CD4-positive, alpha-beta memory T cell (primary cell): ENCODE results near the gene CDH13. TPM values are rescaled to one million over a fixed set of nuclear protein-coding genes. Genes with fewer than 3 reads are reported as not detected.

Experiments
- CTCF ChIA-PET: fragments of 350-600 bp; sonication (Branson Sonifier 250); formaldehyde crosslinking; loops from one replicate; lab custom pipeline; 2021; ENCODE audit warnings: inconsistent platforms; ENCODE audit not compliant: partially characterized antibody; lab: Charles Lee
- POLR2A ChIA-PET: fragments of 350-600 bp; sonication (Branson Sonifier 250); formaldehyde crosslinking; loops from one replicate; lab custom pipeline; 2021; ENCODE audit not compliant: partially characterized antibody; lab: Charles Lee
- DNase-seq, 5 donors: peaks; one replicate each; pipeline versions ENCODE4 v3.0.0 to v3.0.0-alpha.2; 2020 to 2022; ENCODE audit warnings: mixed read lengths in 1 of 5
- H3K27ac ChIP-seq: one replicate; pipeline ENCODE4 v1.7.0; 2013; ENCODE audit warnings: low read depth, low read length
- H3K27me3 ChIP-seq: 2 replicates; pipeline ENCODE4 v1.7.0; 2013; ENCODE audit warnings: mild to moderate bottlenecking, low read length, moderate library complexity; ENCODE audit not compliant: insufficient read depth
- H3K36me3 ChIP-seq: 2 replicates; pipeline ENCODE4 v1.7.0; 2013; ENCODE audit warnings: mild to moderate bottlenecking, low read length, moderate library complexity; ENCODE audit not compliant: insufficient read depth
- H3K4me1 ChIP-seq: 2 replicates; pipeline ENCODE4 v1.7.0; 2013; ENCODE audit warnings: mild to moderate bottlenecking, low read length, moderate library complexity; ENCODE audit not compliant: insufficient read depth
- H3K4me3 ChIP-seq, 2 donors: one replicate each; pipeline ENCODE4 v1.7.0; 2013; ENCODE audit warnings: low read length in 2 of 2, mild to moderate bottlenecking in 1 of 2
- H3K9me3 ChIP-seq, 2 donors: one replicate each; pipeline ENCODE4 v1.7.0; 2013; ENCODE audit warnings: low read length in 2 of 2, control low read depth in 1 of 2; ENCODE audit not compliant: control insufficient read depth in 1 of 2
- H3K27ac Mint-ChIP-seq, 7 donors: one replicate each; pipeline ENCODE4 v1.8.0; 2020 to 2021; ENCODE audit warnings: mixed read lengths in 7 of 7, mild to moderate bottlenecking in 6 of 7, inconsistent platforms in 3 of 7, moderate library complexity in 3 of 7
- H3K27me3 Mint-ChIP-seq, 2 donors: one replicate each; pipeline ENCODE4 v1.8.0; 2020 to 2021; ENCODE audit warnings: mixed read lengths in 2 of 2
- H3K36me3 Mint-ChIP-seq, 2 donors: one replicate each; pipeline ENCODE4 v1.8.0; 2020 to 2021; ENCODE audit warnings: mixed read lengths in 2 of 2, inconsistent platforms in 1 of 2, mild to moderate bottlenecking in 1 of 2
- H3K4me1 Mint-ChIP-seq, 4 donors: one replicate each; pipeline ENCODE4 v1.8.0; 2020 to 2021; ENCODE audit warnings: mixed read lengths in 4 of 4, mild to moderate bottlenecking in 1 of 4
- H3K4me3 Mint-ChIP-seq, 8 donors: one replicate each; pipeline ENCODE4 v1.8.0; 2020 to 2021; ENCODE audit warnings: mixed read lengths in 8 of 8, mild to moderate bottlenecking in 7 of 8, moderate library complexity in 6 of 8, inconsistent platforms in 3 of 8
- H3K9me3 Mint-ChIP-seq, 8 donors: one replicate each; pipeline ENCODE4 v1.8.0; 2020 to 2021; ENCODE audit warnings: mixed read lengths in 8 of 8, mild to moderate bottlenecking in 5 of 8, inconsistent platforms in 3 of 8, moderate library complexity in 1 of 8
- intact Hi-C: fragments of 100-400 bp; cut with micrococcal nuclease; formaldehyde crosslinking; loops from one replicate; pipeline ENCODE4 v1.15.1; 2023
- polyA plus RNA-seq, 2 donors: library from polyadenylated mRNA; unstranded; fragments of 300-500 nt; fragmentation: Illumina TruSeq; gene quantifications; one replicate each; pipeline ENCODE4 v1.2.3, GENCODE V29; 2021
- total RNA-seq, 2 experiments: library from RNA; stranded (reverse); gene quantifications; one replicate each; pipeline ENCODE4 v1.2.3, GENCODE V29; 2021

The CDH13 gene
- total and polyA plus RNA-seq, 4 experiments from 2014 or later: not detected

GRCh38 chr16:83085660-83086059, 458.9 kb downstream of the CDH13 start:
- Mint-ChIP-seq H3K4me3 (no peak overlapping the region), H3K36me3 (no peaks in the 10 kb centered on the region)
- POLR2A ChIA-PET: no interaction called here

GRCh38 chr16:83095941-83096692, 469.3 kb downstream of the CDH13 start:
- no peak for DNase-seq
- Histone ChIP-seq H3K27me3 (no peaks in the 10 kb centered on the region), H3K36me3 (no peaks in the 10 kb centered on the region), H3K9me3 (no peaks in the 10 kb centered on the region), H3K4me3 (no peak overlapping the region), H3K4me1 (no peaks in the 10 kb centered on the region), H3K27ac (no peak overlapping the region)
- Mint-ChIP-seq H3K27ac (no peak overlapping the region), H3K27me3 (no peaks in the 10 kb centered on the region), H3K9me3 (peaks cover 0 to 18% (median 7%) of the 10 kb centered on the region in 8 donors), H3K36me3 (no peaks in the 10 kb centered on the region), H3K4me3 (no peak overlapping the region), H3K4me1 (no peaks in the 10 kb centered on the region)
- CTCF ChIA-PET: no interaction called here
- intact Hi-C loops: no loop called here
- POLR2A ChIA-PET: no interaction called here

More at GRCh38 chr16:83085660-83086059, 458.9 kb downstream of the CDH13 start:
- Histone ChIP-seq H3K27me3 (no peaks in the 10 kb centered on the region), H3K4me1 (no peaks in the 10 kb centered on the region), H3K27ac (no peak overlapping the region), H3K4me3 (no peak overlapping the region), H3K36me3 (no peaks in the 10 kb centered on the region), H3K9me3 (no peaks in the 10 kb centered on the region)
- CTCF ChIA-PET: no interaction called here
- Mint-ChIP-seq H3K27me3 (peaks cover 0 to 3% of the 10 kb centered on the region in 2 donors), H3K9me3 (peaks cover 0 to 8% (median 1%) of the 10 kb centered on the region in 8 donors), H3K27ac (no peak overlapping the region), H3K4me1 (no peaks in the 10 kb centered on the region)
- intact Hi-C loops: no loop called here
- no peak for DNase-seq

- Mint-ChIP-seq H3K4me3 (no peak overlapping the region), H3K36me3 (no peaks in the 10 kb centered on the region), H3K9me3 (peaks cover 3 to 25% (median 12%) of the 10 kb centered on the region in 8 donors), H3K27me3 (peaks cover 1 to 3% of the 10 kb centered on the region in 2 donors), H3K4me1 (no peaks in the 10 kb centered on the region), H3K27ac (no peak overlapping the region)
- no peaks in the 10 kb centered on the region for H3K4me1 ChIP-seq
- H3K36me3 ChIP-seq: no peaks in the 10 kb centered on the region
- no peak overlapping the region for H3K4me3 ChIP-seq
- DNase-seq: no peak
- no peaks in the 10 kb centered on the region for H3K9me3 ChIP-seq
- intact Hi-C loops: no loop called here
- ChIA-PET CTCF (no interaction called here), POLR2A (no interaction called here)
- no peaks in the 10 kb centered on the region for H3K27me3 ChIP-seq
- H3K27ac ChIP-seq: no peak overlapping the region
These were observed 471.8 kb downstream of the CDH13 start for GRCh38 chr16:83098536-83098935.

GRCh38 chr16:83100679-83101078, 473.9 kb downstream of the CDH13 start:
- Histone ChIP-seq H3K4me1 (no peaks in the 10 kb centered on the region), H3K27me3 (no peaks in the 10 kb centered on the region), H3K9me3 (no peaks in the 10 kb centered on the region), H3K4me3 (no peak overlapping the region), H3K27ac (no peak overlapping the region), H3K36me3 (no peaks in the 10 kb centered on the region)
- CTCF ChIA-PET: no interaction called here
- no peak overlapping the region for H3K4me3 Mint-ChIP-seq
- DNase-seq: no peak
- H3K27me3 Mint-ChIP-seq: peaks cover 1 to 6% of the 10 kb centered on the region in 2 donors
- peaks cover 6 to 25% (median 13%) of the 10 kb centered on the region in 8 donors for H3K9me3 Mint-ChIP-seq
- POLR2A ChIA-PET: no interaction called here
- H3K4me1 Mint-ChIP-seq: no peaks in the 10 kb centered on the region
- intact Hi-C loops: no loop called here
- H3K27ac Mint-ChIP-seq: no peak overlapping the region
- no peaks in the 10 kb centered on the region for H3K36me3 Mint-ChIP-seq

- Histone ChIP-seq H3K27ac (no peak overlapping the region), H3K4me1 (no peaks in the 10 kb centered on the region), H3K9me3 (no peaks in the 10 kb centered on the region), H3K4me3 (no peak overlapping the region), H3K36me3 (no peaks in the 10 kb centered on the region), H3K27me3 (no peaks in the 10 kb centered on the region)
- Mint-ChIP-seq H3K27ac (no peak overlapping the region), H3K36me3 (no peaks in the 10 kb centered on the region), H3K9me3 (peaks cover 6 to 25% (median 13%) of the 10 kb centered on the region in 8 donors), H3K27me3 (peaks cover 1 to 6% of the 10 kb centered on the region in 2 donors), H3K4me1 (no peaks in the 10 kb centered on the region), H3K4me3 (no peak overlapping the region)
- ChIA-PET POLR2A (no interaction called here), CTCF (no interaction called here)
- DNase-seq: no peak
- intact Hi-C loops: no loop called here
These were observed 475.6 kb downstream of the CDH13 start for GRCh38 chr16:83102336-83102735.

- Histone ChIP-seq H3K4me1 (no peaks in the 10 kb centered on the region), H3K27ac (no peak overlapping the region), H3K9me3 (no peaks in the 10 kb centered on the region), H3K27me3 (no peaks in the 10 kb centered on the region), H3K36me3 (no peaks in the 10 kb centered on the region), H3K4me3 (no peak overlapping the region)
- Mint-ChIP-seq H3K4me1 (no peaks in the 10 kb centered on the region), H3K4me3 (no peak overlapping the region), H3K36me3 (no peaks in the 10 kb centered on the region), H3K27me3 (peaks cover 1 to 6% of the 10 kb centered on the region in 2 donors), H3K27ac (no peak overlapping the region), H3K9me3 (peaks cover 2 to 16% (median 6%) of the 10 kb centered on the region in 8 donors)
- DNase-seq: no peak
- POLR2A ChIA-PET: no interaction called here
- intact Hi-C loops: no loop called here
- CTCF ChIA-PET: no interaction called here
These were observed 478.7 kb downstream of the CDH13 start for GRCh38 chr16:83105279-83106077.

- peaks cover 0 to 1% (median 0%) of the 10 kb centered on the region in 4 donors for H3K4me1 Mint-ChIP-seq
- H3K27ac ChIP-seq: no peak overlapping the region
- ChIA-PET POLR2A (no interaction called here), CTCF (no interaction called here)
- no peak overlapping the region for H3K4me3 ChIP-seq
- no peaks in the 10 kb centered on the region for H3K27me3 ChIP-seq
- H3K9me3 Mint-ChIP-seq: peaks cover 0 to 4% (median under 1%) of the 10 kb centered on the region in 8 donors
- no peak for DNase-seq
- H3K27ac Mint-ChIP-seq: no peak overlapping the region
- H3K4me3 Mint-ChIP-seq: no peak overlapping the region
- H3K36me3 ChIP-seq: no peaks in the 10 kb centered on the region
- intact Hi-C loops: no loop called here
- no peaks in the 10 kb centered on the region for H3K4me1 ChIP-seq
- peaks cover 1 to 2% of the 10 kb centered on the region in 2 donors for H3K27me3 Mint-ChIP-seq
- H3K9me3 ChIP-seq: no peaks in the 10 kb centered on the region
- no peaks in the 10 kb centered on the region for H3K36me3 Mint-ChIP-seq
These were observed 482.8 kb downstream of the CDH13 start for GRCh38 chr16:83109490-83110125.
